Stimulated activated CD8-positive, alpha-beta memory T cell treated with anti-CD3 and anti-CD28 coated beads, Interleukin-12 subunit alpha, Interleukin-12 subunit beta, amount 100 ng/mL, for 24 hours (primary cell): ENCODE data around the gene CD300LG.
"Not testable (repeated sequence)": the region's sequence is repeated elsewhere in the genome, so short reads cannot be mapped to it uniquely, and the experiment has no call there.

Experiments used
- DNase-seq: peaks from one replicate; pipeline ENCODE4 v3.0.0-alpha.2; 2020; ENCODE audit errors: extremely low read depth

Gene CD300LG

DNA sequence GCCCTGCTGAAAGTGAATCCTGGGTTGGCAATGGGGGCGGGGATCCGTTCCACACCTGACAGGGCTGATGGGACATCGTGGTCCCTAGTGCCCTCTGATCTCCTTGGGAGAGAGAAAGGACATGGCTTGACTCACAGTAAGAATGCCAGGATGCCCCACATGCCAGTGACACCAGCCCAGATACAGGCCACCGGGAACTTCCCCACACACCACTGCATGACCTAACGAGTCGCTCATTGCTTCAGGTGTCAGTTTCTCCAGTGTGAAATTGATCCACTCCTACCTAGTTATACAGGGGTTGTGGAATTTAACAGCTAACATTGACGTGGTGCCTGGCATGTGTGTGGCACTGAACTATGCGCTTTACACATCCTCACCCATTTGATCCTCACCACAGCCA is 7.5 kb downstream of the CD300LG start:
- no peak for DNase-seq

DNA sequence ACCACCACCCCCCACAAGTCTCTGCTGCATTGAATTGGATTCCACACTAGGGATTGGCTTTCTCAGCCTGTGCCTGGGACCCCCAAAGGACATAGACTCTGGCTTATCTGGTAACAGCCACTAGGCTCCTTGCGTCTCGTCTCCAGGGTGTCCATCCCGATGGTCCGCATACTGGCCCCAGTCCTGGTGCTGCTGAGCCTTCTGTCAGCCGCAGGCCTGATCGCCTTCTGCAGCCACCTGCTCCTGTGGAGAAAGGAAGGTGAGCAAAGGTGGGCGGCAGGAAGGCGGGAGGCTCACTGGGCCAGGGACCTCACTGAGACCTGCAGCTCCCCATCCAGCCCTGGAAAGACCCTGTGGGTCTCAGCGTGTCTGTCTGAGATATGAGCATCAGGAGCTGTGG is 8.1 kb downstream of the CD300LG start:
- no peak for DNase-seq

DNA sequence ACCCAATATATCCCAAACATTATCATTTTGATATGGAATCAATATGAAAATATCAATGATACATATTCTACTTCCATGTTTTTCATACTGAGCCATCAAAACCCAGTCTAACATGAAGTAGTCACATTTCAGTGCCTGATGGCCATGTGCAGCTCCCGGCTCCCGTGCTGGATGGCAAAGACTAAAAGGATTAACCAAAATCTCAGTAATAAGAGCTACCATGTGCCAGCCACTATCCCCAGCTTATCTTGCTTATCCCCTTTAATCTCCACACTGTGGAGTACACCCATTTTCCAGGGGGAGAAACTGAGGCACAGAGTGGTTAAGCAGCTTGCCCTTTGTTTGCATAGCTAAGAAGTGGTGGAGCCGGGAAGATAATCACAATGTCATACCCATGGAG is 9.2 kb downstream of the CD300LG start:
- DNase-seq, result no peak

DNA sequence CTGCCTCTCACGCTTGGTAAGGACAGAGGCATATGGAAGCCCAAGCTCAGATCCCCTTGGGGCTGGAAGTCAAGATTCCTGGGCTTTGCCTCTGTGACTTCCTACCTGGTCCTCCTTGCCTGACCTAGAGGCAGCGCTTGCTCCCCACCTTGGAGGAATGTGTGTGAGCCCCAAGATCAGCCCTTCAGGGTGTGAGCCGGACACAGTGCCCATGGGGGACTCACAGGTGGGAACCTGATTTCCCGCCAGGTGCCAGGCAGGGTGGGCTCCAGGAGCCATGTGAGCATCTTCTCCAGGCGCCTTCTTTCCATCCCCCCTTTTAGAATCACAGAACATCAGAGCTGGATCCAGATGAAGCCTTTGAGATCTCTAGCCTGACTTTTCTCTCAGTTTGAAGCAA is 10.2 kb downstream of the CD300LG start:
- no peak for DNase-seq

DNA sequence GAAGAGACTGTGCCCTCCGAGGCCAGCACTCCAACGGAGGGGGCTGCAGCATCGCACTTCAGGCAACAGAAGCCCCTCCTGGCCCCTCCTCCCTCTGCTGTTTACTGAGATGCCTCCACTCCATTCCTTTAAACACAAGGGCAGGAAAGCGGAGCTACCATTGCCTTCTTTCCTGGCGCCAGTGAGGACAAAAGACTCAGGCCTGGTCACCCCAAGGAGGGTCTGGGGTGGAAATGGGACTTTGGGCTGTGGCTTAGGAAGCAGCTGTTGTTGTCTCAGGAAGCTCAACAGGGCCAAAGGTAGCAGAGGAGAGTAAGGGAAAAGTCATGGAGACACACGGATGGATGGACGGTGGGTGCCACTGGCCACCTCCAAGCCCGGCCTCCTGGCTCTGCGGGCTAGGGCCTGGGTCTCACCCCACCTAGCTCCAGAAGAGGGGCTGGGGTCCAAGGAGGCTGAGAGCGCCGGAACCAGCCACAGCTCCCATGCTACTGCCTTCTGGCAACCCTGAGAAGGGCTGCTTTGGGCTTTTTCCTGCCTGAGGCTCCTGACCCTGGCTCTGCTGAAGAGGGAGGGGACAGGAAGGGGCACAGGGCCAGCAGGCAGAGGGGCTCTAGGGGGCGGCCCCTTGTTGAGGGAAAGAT is 11.1 kb downstream of the CD300LG start:
- DNase-seq, result no peak

DNA sequence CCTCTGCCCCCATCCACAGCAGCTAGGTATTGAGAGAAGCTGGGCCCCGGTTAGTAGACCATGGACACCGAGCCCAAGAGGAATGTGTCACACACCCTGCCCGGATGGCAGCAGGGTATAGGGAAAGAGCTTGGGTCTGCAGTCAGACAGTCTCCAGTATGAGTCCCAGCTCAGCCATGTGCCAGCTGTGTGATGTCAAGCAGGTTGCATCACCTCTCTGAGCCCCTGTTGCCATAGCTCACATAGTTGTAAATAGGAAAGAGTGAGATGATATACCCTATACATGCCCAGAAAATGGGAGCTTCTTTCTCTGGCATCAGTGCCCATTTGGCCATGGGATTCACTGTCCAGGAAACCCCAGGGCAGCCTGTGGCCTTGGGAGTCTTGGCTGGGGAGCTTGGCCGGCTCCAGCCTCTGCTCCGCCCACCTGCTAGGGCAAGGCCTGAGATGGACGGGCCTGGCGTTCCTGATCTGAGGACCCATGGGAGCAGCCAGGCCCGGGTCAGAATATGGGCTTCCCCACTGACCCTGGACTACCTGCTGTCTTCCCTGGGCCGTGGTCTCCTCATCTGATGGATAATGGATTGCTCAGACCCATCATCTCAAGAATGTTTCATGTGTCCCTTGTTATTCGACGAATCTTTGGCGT is 13.2 kb downstream of the CD300LG start:
- DNase-seq, result no peak

DNA sequence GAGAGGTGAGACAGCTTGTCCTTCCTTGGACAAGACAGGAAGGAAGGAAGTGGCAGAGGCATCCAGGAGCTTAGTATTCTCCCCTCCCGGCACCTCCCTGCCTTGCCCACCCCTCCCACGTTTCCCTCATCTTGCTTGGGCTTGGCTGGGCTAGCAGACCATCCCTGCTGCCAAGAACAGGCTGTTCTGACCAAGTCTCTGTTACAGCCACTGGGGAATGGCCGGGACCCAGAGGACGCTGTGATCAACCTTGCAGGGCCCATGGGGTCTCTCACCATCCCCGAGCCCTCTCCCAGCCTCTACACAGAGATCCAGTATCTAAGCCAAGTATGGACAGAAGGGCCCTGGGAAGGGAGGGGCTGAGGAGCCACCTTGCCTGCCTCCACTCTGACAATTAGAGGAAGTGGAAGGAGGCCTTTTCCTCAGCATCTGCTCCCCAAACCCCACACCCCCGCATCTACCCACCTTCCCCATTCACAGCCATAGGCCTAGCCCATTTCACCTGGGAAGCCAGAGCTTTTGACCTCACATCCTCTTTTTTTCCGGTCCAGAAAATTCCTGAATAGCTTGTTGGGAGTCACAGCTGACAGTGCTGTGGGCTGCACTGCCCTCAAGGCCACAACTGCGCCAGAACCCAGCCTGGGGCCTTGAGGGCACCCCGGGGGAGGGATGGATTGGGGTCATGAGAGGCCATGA is 14.1 kb downstream of the CD300LG start:
- DNase-seq, result no peak

DNA sequence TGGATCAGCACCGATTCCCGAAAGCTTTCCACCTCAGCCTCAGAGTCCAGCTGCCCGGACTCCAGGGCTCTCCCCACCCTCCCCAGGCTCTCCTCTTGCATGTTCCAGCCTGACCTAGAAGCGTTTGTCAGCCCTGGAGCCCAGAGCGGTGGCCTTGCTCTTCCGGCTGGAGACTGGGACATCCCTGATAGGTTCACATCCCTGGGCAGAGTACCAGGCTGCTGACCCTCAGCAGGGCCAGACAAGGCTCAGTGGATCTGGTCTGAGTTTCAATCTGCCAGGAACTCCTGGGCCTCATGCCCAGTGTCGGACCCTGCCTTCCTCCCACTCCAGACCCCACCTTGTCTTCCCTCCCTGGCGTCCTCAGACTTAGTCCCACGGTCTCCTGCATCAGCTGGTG is 15.0 kb downstream of the CD300LG start:
- DNase-seq, result no peak

DNA sequence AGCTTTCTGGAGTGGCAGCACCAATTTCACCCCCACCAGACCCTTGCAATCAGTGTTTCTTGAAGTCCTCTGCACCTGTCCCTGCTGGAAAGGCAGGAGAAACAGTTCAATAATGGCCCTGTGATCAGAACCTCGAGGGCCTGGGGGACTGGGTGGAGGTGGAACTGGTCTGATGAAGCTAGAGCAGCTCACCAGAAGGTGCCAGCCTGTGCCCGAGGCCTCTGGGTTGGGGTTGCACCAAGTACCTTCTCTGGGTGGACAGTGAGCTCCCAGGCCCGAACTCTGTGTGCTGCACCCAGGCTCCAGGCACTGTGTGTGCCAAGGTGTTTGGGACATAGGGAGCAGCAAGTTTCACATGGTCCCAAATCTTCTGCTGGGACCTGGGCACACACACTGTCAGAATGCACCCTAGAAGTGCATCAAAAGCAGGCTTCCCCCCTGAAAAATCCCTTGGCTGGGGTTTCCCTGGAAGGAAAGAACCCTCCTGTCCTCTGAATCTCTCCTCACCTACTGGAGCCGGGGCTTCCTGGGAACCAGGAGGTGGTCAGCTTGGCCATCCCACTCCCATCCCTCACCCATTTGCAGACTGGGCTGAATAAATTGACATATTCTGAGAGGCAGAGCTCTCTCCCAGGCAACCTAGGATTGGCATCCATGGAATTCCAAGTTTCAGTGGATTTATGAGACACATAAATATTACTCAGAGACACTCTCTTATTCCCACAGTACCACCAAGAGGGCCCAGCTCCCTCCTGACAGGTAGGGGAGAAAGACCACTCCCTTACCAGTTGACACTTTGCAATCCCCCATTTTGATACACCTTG is 17.4 kb downstream of the CD300LG start:
- DNase-seq, result no peak

DNA sequence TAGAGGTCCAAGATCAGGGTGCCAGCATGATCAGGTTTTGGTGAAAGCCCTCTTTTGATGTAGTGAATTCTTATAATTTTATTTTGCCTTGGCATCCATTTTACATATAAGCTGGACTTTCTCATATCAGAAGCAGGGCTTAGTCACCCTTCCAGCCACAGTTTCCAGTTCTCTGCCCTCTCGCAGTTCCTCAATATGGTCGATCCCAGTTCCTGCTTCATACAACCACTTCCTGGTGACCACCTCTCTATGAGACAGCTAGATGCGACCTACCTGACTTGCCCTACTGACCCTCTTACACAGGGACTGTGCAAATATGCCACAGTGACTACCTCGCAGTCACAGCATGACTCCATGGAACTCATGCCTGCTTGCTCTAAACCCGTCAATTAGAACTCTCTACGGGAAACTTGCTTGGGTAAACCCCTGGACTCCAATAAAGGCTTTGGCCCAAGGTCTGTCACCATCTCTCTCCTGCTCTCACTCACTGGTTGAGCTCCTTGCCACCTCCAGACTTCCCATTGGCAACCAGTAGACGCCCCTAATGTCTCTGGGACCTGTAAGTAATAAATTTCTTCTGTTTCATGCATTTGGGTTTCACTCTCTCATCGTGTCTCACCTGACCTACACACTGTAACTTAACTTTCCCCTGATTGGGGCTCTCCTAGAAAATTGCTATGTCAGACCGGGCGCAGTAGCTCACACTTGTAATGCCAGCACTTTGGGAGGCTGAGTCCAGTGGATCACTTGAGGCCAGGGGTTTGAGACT is 21.4 kb downstream of the CD300LG start:
- DNase-seq, result no peak

DNA sequence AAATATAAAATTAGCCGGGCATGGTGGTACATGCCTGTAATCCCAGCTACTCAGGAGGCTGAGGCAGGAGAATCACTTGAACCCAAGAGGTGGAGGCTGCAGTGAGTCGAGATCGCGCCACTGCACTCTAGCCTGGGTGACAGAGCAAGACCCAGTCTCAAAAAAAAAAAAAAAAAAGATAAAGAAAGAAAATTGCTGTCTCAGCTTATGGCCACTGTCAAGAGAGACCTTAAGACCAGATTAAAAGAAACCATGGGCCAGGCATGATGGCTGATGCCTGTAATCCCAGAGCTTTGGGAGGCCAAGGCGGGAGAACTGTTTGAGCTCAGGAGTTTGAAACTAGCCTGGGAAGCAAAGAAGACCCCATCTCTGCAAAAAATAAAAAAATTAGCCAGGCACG is 22.1 kb downstream of the CD300LG start:
- DNase-seq, result not testable (repeated sequence)

DNA sequence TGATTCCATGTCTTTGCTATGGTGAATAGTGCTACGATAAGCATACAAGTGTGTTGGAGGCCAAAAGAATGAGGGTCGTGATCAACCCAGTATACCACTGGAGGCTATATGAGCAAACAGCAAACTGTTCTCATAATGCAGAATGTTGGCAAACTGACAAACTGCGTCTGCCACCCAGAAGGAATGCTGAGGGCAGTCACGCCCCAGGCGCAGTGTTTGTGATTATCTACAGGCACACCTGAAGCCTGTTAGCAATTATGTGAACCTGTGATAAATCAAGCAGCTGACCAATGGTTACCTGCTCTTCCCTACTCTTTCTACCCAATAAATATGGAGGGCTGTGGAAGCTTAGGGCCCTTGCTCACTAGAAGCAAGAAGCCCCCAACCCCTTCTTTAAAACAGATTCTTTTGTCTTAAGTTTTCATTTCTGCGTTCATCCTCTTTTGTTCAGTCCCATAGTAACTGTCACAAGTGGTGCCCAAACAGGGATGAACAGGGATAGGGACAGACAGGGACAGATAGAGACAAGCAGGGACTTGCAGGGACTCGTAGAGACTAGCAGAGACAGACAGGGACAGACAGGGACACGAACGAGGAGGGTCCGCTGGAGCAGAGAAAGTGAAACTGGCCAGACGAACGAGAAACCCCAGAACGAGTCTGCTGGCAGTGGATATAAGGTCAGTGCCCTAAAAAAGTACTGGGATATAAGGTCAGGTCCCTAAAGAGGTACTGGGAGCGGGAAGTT is 25.1 kb downstream of the CD300LG start:
- DNase-seq, result no peak

DNA sequence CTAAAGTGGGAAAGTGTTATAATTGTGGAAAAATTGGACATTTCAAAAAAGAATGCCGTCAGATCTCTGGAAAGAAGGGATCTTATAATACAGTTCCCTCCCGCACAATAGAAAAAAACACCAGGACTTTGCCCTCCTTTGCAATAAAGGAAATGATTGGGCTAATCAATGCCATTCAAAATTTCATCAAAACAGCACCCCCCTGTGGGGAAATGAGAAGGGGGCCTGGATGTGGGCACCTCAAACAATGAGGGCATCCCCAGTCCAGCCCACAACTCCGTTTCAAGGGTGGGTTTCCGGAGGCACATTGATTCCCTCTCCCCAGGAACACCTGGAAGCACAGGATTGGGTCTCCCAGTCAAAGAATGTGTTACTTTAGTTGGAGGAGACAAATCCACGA is 26.1 kb downstream of the CD300LG start:
- no peak for DNase-seq

DNA sequence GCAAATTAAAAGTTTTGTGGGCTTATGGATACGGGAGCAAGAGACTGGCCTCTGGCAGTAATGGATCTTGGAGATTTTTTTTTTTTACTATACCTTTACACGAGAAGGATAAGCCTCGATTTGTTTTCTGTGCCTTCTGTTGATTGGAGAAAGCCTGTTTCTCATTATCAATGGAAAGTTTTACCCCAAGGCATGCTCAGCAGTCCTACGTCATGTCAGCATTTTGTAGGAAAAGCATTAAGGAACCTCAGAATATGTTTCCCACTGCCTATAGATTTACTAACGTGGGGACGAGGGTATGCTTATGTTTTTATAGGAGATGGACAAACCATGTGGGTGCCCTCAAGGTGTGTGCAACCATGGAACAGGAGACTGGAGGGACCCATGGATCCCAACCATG is 26.8 kb downstream of the CD300LG start:
- no peak for DNase-seq

DNA sequence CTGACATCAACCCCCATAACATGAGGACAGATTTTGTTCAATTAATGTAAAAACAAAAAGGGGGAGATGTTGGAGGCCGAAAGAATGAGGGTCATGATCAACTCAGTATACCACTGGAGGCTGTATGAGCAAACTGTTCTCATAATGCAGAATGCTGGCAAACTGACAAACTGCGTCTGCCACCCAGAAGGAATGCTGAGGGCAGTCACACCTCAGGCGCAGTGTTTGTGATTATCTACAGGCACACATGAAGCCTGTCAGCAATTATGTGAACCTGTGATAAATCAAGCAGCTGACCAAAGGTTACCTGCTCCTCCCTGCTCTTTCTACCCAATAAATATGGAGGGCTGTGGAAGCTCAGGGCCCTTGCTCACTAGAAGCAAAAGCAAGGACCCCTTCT is 27.3 kb downstream of the CD300LG start:
- DNase-seq, result no peak

DNA sequence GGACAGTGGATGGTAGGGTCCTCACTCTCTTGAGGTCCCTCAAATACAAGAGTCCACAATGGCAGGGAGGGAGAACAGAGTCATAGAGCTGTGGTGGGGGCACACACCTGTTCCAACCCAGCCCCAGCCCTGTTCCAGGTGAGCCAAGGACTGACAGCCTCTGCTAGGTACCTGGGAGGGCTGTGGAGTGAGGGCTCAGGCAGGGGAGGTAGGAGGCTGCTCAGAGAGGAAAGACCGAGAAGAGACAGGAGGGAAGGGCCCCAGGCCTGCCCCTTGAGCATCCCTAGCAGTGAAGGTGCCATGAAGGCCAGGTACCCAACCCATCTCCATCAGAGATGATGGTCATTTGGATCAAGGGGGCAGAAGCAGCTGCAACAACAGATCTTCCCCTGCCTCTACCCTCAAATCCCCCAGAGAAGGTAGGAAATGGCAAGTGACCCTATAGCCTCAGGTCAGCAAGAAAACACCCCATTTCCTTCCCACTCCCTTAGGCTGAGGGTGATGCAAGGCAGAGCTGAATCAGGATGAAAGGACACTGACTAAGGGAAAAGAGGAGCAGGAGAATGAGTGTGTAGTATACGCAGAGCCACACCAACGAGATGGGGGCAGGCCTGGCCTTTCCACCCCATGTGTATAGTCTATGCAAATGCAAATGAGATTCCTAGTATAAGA is 28.6 kb downstream of the CD300LG start:
- DNase-seq, result no peak

DNA sequence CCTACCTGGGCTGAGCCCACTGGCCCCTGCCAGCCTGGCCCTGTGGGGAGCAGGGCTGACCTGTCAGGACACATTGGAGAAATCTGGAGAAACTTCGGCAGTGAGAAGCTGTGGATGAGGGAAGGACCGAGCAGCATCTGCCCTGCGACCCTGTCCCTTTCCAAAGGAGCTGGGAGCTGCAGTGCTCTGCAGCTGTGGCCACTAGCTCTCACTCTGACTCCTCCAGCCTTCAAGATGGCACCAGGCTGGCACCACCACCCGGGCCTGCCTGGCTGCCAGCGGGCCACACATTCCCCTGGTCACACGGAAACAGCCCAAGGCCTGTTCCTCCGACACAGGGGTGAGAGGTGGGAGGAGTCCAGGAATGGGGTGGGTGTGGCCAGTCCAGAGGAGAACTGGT is 30.1 kb downstream of the CD300LG start:
- no peak for DNase-seq

DNA sequence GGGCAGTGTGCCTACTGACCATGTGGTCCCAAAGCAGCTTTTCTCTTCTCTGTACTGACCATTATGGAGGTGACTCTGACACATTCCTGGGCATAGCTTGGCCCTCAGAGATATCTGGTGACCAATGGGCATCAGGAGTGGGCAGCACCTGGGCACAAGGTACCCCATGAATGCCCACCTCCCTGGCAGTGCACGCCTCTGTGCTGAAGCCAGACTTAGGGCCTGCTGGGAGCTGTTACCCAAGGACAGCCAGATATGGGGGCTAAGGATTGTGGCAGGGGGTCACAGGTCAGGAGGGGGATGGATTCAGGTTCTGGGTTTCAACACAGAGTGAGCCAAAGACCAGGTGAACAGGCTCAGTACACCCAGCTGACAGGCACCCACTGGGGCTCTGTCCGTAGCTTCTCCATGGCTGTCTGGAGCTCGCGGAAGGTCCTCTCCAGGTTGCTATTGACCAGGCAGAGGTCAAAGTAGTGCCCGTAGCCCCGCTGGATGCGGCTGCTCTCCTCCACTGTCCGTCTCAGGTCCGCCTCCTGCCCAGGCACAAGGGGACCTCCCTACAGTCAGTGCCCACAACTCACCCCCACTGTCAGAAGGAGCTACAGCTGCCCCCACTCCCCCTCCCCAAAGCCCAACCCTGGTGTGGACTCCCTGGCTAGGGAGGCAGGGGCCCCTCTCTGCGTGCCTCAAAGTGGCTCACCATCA is 30.6 kb downstream of the CD300LG start:
- no peak for DNase-seq

DNA sequence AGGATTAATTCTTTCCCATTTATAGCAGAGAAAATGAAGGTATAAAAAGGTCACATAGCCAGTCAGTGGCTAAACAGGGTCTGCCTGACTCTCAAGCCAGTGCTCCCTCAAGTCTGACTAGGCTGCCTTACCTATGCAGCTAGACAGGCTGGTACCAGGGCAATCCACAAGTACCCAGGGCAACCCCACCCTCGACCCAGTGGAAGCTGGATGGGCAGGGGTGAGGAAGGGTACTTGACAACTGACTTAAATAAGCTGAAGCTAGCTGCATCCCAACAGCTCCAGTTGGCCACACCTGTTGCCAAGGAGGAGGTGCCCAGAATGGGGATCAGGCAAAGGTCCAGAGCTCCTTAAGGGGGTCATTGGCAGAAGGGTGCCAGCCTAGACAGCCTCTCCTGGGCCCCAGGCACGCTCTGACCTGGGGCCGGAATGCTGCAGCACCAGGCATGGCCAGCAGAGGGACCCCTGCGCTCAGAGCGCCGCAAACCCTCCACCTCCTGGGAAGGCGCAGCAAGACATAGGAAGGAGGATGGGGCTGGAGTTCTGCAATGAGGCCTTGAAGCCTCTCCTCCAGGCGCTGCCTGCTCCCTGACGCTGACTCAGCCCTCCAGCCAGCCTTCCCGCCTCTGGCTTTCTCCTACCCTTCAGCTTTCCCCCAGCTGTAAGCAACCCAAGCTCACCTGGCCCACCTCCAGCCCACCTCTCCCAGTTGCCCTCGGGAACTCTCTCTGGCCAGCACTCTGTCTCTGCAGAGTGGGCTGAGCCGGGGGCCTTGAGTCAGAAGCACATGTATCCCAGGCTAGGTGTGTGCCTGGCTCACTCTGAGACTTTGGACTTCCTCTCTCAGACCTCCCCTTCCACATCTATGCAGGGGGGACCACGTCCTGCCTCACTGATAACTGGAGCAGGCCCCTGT is 31.5 kb downstream of the CD300LG start:
- no peak for DNase-seq
